NCI-H2227 (cell line): ENCODE data around the gene OST4.

Experiments
- DNase-seq: peaks from one replicate; lab custom pipeline; 2025; ENCODE audit not compliant: unreplicated experiment; lab: John Stamatoyannopoulos, UW

The OST4 gene

GRCh38 chr2:27027211-27027651 is 44.2 kb downstream of the OST4 start:
- no peak for DNase-seq

DNA sequence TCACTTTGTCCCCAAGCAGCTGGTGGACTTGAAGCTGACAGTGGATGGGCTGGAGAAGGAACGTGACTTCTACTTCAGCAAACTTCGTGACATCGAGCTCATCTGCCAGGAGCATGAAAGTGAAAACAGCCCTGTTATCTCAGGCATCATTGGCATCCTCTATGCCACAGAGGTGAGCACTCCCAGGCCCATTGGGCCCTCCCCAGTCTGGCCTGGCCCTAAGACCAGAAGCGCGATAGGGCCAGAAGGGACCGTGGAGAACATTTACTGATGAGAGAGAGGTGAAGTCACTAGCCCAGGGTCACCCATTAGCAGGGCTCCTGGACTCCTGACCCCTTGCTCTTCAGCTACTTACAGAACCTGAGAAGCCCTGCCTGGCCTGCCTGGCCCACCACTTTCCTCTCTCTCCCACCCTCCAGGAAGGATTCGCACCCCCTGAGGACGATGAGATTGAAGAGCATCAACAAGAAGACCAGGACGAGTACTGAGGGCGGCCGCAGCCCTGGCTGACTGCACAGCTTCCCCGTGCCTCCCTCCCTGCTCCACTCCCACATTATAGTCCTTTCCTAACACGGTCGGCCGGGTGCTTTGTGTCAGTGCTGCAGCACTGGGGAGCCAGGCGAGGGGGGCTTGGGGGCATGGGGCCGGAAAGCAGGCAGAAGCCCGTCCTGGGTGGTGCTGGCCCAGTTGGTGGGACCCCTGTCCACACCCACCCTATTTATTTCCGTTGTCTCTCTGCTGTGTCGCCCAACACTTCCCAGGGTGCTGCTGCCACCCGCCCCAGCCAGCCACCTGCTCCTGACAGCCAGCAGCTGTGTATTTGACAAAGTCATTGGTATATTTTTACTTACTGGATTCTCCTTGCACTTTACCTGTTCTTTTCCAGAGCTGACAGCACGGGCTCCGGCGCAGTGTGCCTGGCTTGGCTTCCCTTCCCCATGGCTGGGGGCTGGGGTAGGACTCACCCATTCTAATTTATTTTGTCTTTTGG is 45.3 kb downstream of the OST4 start:
- no peak for DNase-seq

- no peak for DNase-seq
Observed at GRCh38 chr2:27025281-27025800, 46.1 kb downstream of the OST4 start.

DNA sequence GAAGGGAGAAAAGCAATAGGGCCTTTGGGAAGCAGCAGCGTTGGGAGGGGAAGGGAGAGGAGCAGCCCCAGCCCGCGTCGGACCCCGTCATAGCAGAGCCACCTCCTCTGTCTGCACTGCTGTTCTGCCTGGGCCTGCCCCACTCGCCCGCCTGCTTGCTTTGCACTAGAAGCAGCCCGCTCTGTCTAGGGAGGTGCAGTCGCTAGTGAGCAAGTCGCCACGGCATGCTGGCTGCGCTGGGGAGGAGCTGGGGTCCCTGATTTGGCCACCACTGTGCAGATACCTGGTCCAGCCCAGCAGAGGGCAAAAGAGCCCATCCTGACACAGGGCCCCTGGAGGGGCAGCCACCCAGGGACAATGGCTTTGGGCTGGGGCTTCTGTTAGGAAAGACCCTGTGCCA is 46.6 kb downstream of the OST4 start:
- peak; percentile 13 for DNase-seq

GRCh38 chr2:27024188-27024587 is 47.3 kb downstream of the OST4 start:
- no peak for DNase-seq

GRCh38 chr2:27023740-27024139 is 47.7 kb downstream of the OST4 start:
- no peak for DNase-seq

- no peak for DNase-seq
Observed at GRCh38 chr2:27021253-27022049, 50.0 kb downstream of the OST4 start.
